K562 (cell line): ENCODE data around the gene ILK. TPM values are rescaled to one million over a fixed set of nuclear protein-coding genes. Genes with fewer than 3 reads are reported as not detected.

ENCODE experiments used
- ATAC-seq: fragments of 200-7000 bp; cut with Tn5 transposase; 3 replicates; pipeline ENCODE4 v1.9.1; 2020; ENCODE audit warnings: moderate library complexity
- BruUV-seq: library from RNA; stranded (reverse); fragments of 400-500 nt; replicated peaks from 2 replicates; lab custom pipeline; 2021; lab: Mats Ljungman, UMichigan
- CTCF ChIA-PET: fragments of 300-600 bp; formaldehyde crosslinking; extraction: SDS; loops from one replicate; lab custom pipeline; 2021; ENCODE audit warnings: low intra/inter-chr PET ratio; lab: Yijun Ruan, JAX
- POLR2A ChIA-PET: fragments of 300-600, 350-650 bp; sonication (Branson Sonifier 250); formaldehyde crosslinking; extraction: SDS; loops from one replicate; lab custom pipeline; 2021; ENCODE audit warnings: antibody characterized with exemption, inconsistent platforms; lab: Yijun Ruan, JAX
- DNase-seq, 4 experiments: peaks; one replicate each; pipeline versions ENCODE4 v3.0.0 to v3.0.0-alpha.2; 2011 to 2018; ENCODE audit warnings: low spot score in 3 of 4, mixed read lengths in 3 of 4; ENCODE audit errors: extremely low read depth in 1 of 4
- FAIRE-seq: peaks from 2 replicates; lab custom pipeline; 2011; peaks lifted over from hg19 to GRCh38; lab: Jason Lieb, UNC
- H2AFZ ChIP-seq: 2 replicates; pipeline ENCODE4 v1.6.0; 2011; ENCODE audit warnings: low read depth, low read length, control low read depth, inconsistent platforms
- H3K27ac ChIP-seq: fragments of 200-600 bp; 3 replicates; pipeline ENCODE4 v1.8.0; 2011; ENCODE audit warnings: low read depth, mild to moderate bottlenecking, control low read depth, inconsistent platforms, low read length, moderate library complexity, mixed read lengths; ENCODE audit errors: extremely low read depth
- H3K27me3 ChIP-seq, 2 experiments: fragments of 300-600 bp in 1 of 2; 2 replicates in 1 of 2; 3 replicates in 1 of 2; pipeline versions ENCODE4 v1.6.0 to v1.8.0; 2011; ENCODE audit warnings: inconsistent platforms in 2 of 2, low read length in 2 of 2, mild to moderate bottlenecking in 1 of 2, mixed read lengths in 1 of 2, moderate library complexity in 1 of 2; ENCODE audit not compliant: control insufficient read depth in 2 of 2, insufficient read depth in 2 of 2
- H3K36me3 ChIP-seq: fragments of 300-600 bp; 3 replicates; pipeline ENCODE4 v1.8.0; 2011; ENCODE audit warnings: mild to moderate bottlenecking, low read length, inconsistent platforms; ENCODE audit not compliant: control insufficient read depth, insufficient read depth
- H3K4me1 ChIP-seq, 2 experiments: fragments of 200-600 bp in 1 of 2; replicated peaks in 1 of 2; 2 replicates in 1 of 2; 3 replicates in 1 of 2; pipeline versions ENCODE4 v1.5.1 to v1.8.0; 2011; ENCODE audit warnings: inconsistent platforms in 2 of 2, low read length in 2 of 2, mild to moderate bottlenecking in 1 of 2, mixed read lengths in 1 of 2, moderate library complexity in 1 of 2; ENCODE audit not compliant: control insufficient read depth in 2 of 2, insufficient read depth in 2 of 2
- H3K4me2 ChIP-seq: 2 replicates; pipeline ENCODE4 v1.6.1; 2011; ENCODE audit warnings: low read length, control low read depth, inconsistent platforms, mixed read lengths; ENCODE audit not compliant: insufficient read depth
- H3K4me3 ChIP-seq: fragments of 200-600 bp; sonication (generic), shearing (Covaris generic); 2 replicates; pipeline ENCODE4 v1.5.1; 2016; ENCODE audit warnings: control low read depth, inconsistent platforms
- H3K79me2 ChIP-seq: fragments of 200-600 bp; 3 replicates; pipeline ENCODE4 v1.8.0; 2011; ENCODE audit warnings: low read length, inconsistent platforms; ENCODE audit not compliant: control insufficient read depth, insufficient read depth
- H3K9ac ChIP-seq, 2 experiments: 2 replicates each; pipeline versions ENCODE4 v1.6.0 to v1.6.1; 2011; ENCODE audit warnings: low read depth in 2 of 2, low read length in 2 of 2, control low read depth in 1 of 2, inconsistent platforms in 1 of 2, mild to moderate bottlenecking in 1 of 2, mixed read lengths in 1 of 2; ENCODE audit not compliant: insufficient read depth in 1 of 2
- H3K9me1 ChIP-seq: one replicate; pipeline ENCODE4 v1.6.0; 2011; ENCODE audit warnings: inconsistent platforms, mild to moderate bottlenecking, low read length, moderate library complexity; ENCODE audit not compliant: control insufficient read depth, insufficient read depth
- H3K9me3 ChIP-seq: replicated peaks from 2 replicates; pipeline ENCODE4 v1.5.1; 2011; ENCODE audit warnings: low read depth, low read length, inconsistent platforms; ENCODE audit not compliant: control insufficient read depth, insufficient read depth
- H4K20me1 ChIP-seq: replicated peaks from 2 replicates; pipeline ENCODE4 v1.6.1; 2011; ENCODE audit warnings: low read length, inconsistent platforms, mixed read lengths; ENCODE audit not compliant: control insufficient read depth, insufficient read depth
- CBFA2T3 ChIP-seq: fragments of 450-650 bp; IDR thresholded peaks from 2 replicates; pipeline ENCODE4 v1.6.1; 2017
- HMG20B ChIP-seq: fragments of 250-450 bp; sonication (Bioruptor Pico); IDR thresholded peaks from 2 replicates; pipeline ENCODE4 v1.5.0; 2021; ENCODE audit warnings: mild to moderate bottlenecking
- KLF1 ChIP-seq: fragments of 450-650 bp; IDR thresholded peaks from 2 replicates; pipeline ENCODE4 v1.6.1; 2016; ENCODE audit warnings: missing genetic modification characterization, missing compliant biosample characterization
- MAFF ChIP-seq: IDR thresholded peaks from 2 replicates; pipeline ENCODE4 v1.6.1; 2012; ENCODE audit warnings: low read length, improper control_type of control experiment
- NR1H2 ChIP-seq: sonication (generic); formaldehyde crosslinking; IDR thresholded peaks from 2 replicates; pipeline ENCODE4 v1.4.0; 2020; ENCODE audit warnings: mild to moderate bottlenecking, missing genetic modification reagents
- SPI1 ChIP-seq: IDR thresholded peaks from 2 replicates; pipeline ENCODE4 v1.6.1; 2011; ENCODE audit warnings: low read depth, low read length, control low read depth, borderline replicate concordance
- USF2 ChIP-seq: sonication (generic); formaldehyde crosslinking; IDR thresholded peaks from 2 replicates; pipeline ENCODE4 v1.5.0; 2020; ENCODE audit warnings: missing genetic modification reagents
- ZC3H8 ChIP-seq: fragments of 450-650 bp; IDR thresholded peaks from 2 replicates; pipeline ENCODE4 v1.6.1; 2017
- ZMIZ1 ChIP-seq, 2 experiments: fragments of 150-350 bp in 1 of 2; IDR thresholded peaks; 2 replicates each; pipeline ENCODE4 v1.6.1; 2012 to 2016; ENCODE audit warnings: low read depth in 2 of 2, low read length in 2 of 2, mild to moderate bottlenecking in 1 of 2, moderate library complexity in 1 of 2
- ZNF232 ChIP-seq: sonication (generic); formaldehyde crosslinking; IDR thresholded peaks from 2 replicates; pipeline ENCODE4 v1.8.0; 2022; ENCODE audit warnings: mild to moderate bottlenecking, missing genetic modification reagents
- ZNF3 ChIP-seq: fragments of 250-450 bp; sonication (Bioruptor Pico); IDR thresholded peaks from 2 replicates; pipeline ENCODE4 v1.5.0; 2021; ENCODE audit warnings: mild to moderate bottlenecking, moderate library complexity
- ZNF449 ChIP-seq: fragments of 250-450 bp; sonication (Bioruptor Pico); IDR thresholded peaks from 2 replicates; pipeline ENCODE4 v1.8.0; 2022; ENCODE audit warnings: moderate library complexity, mild to moderate bottlenecking, inconsistent platforms
- WGBS: fragments of 100-300 bp; shearing (Covaris generic); methylation state at CpG from one replicate; pipeline ENCODE4 v1.1.6; 2016; ENCODE audit warnings: low coverage, mixed read lengths; ENCODE audit not compliant: insufficient coverage; ENCODE audit errors: missing lambda C conversion rate; 5-methylcytosine and 5-hydroxymethylcytosine counted together
- in situ Hi-C: fragments of 300-500 bp; cut with MboI; formaldehyde crosslinking; loops from 4 replicates; pipeline ENCODE4 v1.15.0; 2018; ENCODE audit warnings: inconsistent platforms, mixed read lengths
- intact Hi-C: fragments of 100-400 bp; cut with micrococcal nuclease; formaldehyde crosslinking; loops from 2 replicates; pipeline ENCODE4 v1.14.2; 2022
- polyA plus RNA-seq, 8 experiments: library from polyadenylated mRNA; depleted of rRNA in 4 of 8; stranded (reverse) in 5 of 8; unstranded in 3 of 8; fragments of >200 nt; fragmentation: Nextera tagmentation in 2 of 8; fragmentation: Illumina TruSeq in 1 of 8; extraction: Ambion mirVana in 2 of 8; extraction: Trizol in 1 of 8; gene quantifications; 2 replicates each; pipeline versions ENCODE4 v1.2.1 to v1.2.3, GENCODE V29; 2011 to 2014; ENCODE audit warnings: inconsistent platforms in 1 of 8, missing spikeins in 1 of 8
- total RNA-seq, 7 experiments: library from RNA; depleted of rRNA in 6 of 7; stranded (reverse); fragments of >200 nt in 6 of 7; fragmentation: Illumina TruSeq in 2 of 7; extraction: Trizol in 2 of 7; gene quantifications; 2 replicates each; pipeline versions ENCODE4 v1.2.1 to v1.2.3, GENCODE V29; 2011 to 2021; ENCODE audit warnings: low replicate concordance in 1 of 7

ILK gene
- total and polyA plus RNA-seq, 9 of the 15 experiments (the other 6 are each of a cell fraction or from before 2014, with no cell fraction given), result 43.3 to 95.9 (median 58.9) TPM

GRCh38 chr11:6650980-6651379, 47.4 kb downstream of the ILK start (continued):
- TF ChIP-seq USF2 (CRISPR knock-in tag) (no peak), ZC3H8 (no peak), ZNF3 (CRISPR knock-in tag) (no peak), MAFF (no peak), ZNF232 (CRISPR knock-in tag) (no peak), KLF1 (tag) (no peak)

- DNase-seq, result no peak
- no peak for ATAC-seq
- CTCF ChIA-PET, result no interaction called here
- H3K79me2 ChIP-seq, result no peaks in the 10 kb centered on the region
- no peak overlapping the region for H3K4me2 ChIP-seq
- in situ Hi-C loops, result no loop called here
- H3K4me1 ChIP-seq, result peaks cover 12 to 23% of the 10 kb centered on the region in 2 experiments
- BruUV-seq, result no TSS peak
- H3K9me1 ChIP-seq, result no peaks in the 10 kb centered on the region
- no peak overlapping the region for H2AFZ ChIP-seq
- H3K27ac ChIP-seq, result no peak overlapping the region
- POLR2A ChIA-PET, result interaction anchor here (0.6 kb wide), 2 partner anchors 33 to 126 kb away, joined by 3 read pairs; partner anchors contain the start of gene TPP1
- no peak overlapping the region for H3K9ac ChIP-seq
- H4K20me1 ChIP-seq, result no peaks in the 10 kb centered on the region
- intact Hi-C loops, result no loop called here
- FAIRE-seq, result no peak
- no peaks in the 10 kb centered on the region for H3K36me3 ChIP-seq
- no peak overlapping the region for H3K4me3 ChIP-seq
- no peaks in the 10 kb centered on the region for H3K27me3 ChIP-seq
- WGBS, result 14% methylated on average over 3 of the region's 3 CpGs
- no peaks in the 10 kb centered on the region for H3K9me3 ChIP-seq
- 0 out of 2 replicates have a peak, but pooled peaks have one; percentile 46 for TF ChIP-seq SPI1
- TF ChIP-seq HMG20B, result no peak
- no peak for TF ChIP-seq ZNF449 (CRISPR knock-in tag)
- no peak for TF ChIP-seq CBFA2T3
- no peak for TF ChIP-seq NR1H2 (CRISPR knock-in tag)
- no peak for TF ChIP-seq ZMIZ1 (IDR thresholded peaks at IDR 0.05; ENCODE audit: low read depth in 2 of 2, low read length in 2 of 2)
Observed at GRCh38 chr11:6652182-6652581, 48.6 kb downstream of the ILK start.
